HEK293 (cell line): ENCODE results near the gene CSF2RB.

Experiments used
- CTCF ChIA-PET: fragments of 350-600 bp; formaldehyde crosslinking; extraction: SDS; loops from one replicate; lab custom pipeline; 2021; ENCODE audit warnings: antibody characterized with exemption; lab: Yijun Ruan, JAX
- POLR2A ChIA-PET: fragments of 300-600 bp; formaldehyde crosslinking; extraction: SDS; loops from one replicate; lab custom pipeline; 2020; ENCODE audit warnings: antibody characterized with exemption, inconsistent platforms; lab: Yijun Ruan, JAX
- H3K27ac ChIP-seq: fragments of 200-500 bp; sonication (Bioruptor generic); 2 replicates; pipeline ENCODE4 v1.5.1; 2014; ENCODE audit warnings: low read depth, low read length, control low read depth, inconsistent platforms; ENCODE audit errors: extremely low read depth
- H3K36me3 ChIP-seq, 2 experiments: fragments of 200-500 bp in 1 of 2; sonication (Bioruptor generic) in 1 of 2; 1 replicate in 1 of 2; 2 replicates in 1 of 2; pipeline ENCODE4 v1.5.1; 2014 to 2017; ENCODE audit warnings: inconsistent platforms in 2 of 2, low read length in 2 of 2; ENCODE audit not compliant: control insufficient read depth in 2 of 2, insufficient read depth in 1 of 2
- H3K4me1 ChIP-seq: fragments of 200-500 bp; sonication (Bioruptor generic); 2 replicates; pipeline ENCODE4 v1.5.1; 2014; ENCODE audit warnings: mild to moderate bottlenecking, low read length, inconsistent platforms; ENCODE audit not compliant: control insufficient read depth, insufficient read depth
- H3K4me3 ChIP-seq: 2 replicates; pipeline ENCODE4 v1.5.1; 2011; ENCODE audit warnings: low read depth, mild to moderate bottlenecking, control low read depth, low read length, moderate library complexity
- H3K9me3 ChIP-seq: fragments of 200-500 bp; sonication (Bioruptor generic); 2 replicates; pipeline ENCODE4 v1.5.1; 2014; ENCODE audit warnings: low read depth, low read length, inconsistent platforms; ENCODE audit not compliant: control insufficient read depth, insufficient read depth
- BCL11B ChIP-seq: fragments of 450-650 bp; formaldehyde crosslinking; IDR thresholded peaks from 2 replicates; pipeline ENCODE4 v1.5.1; 2016; ENCODE audit warnings: low read depth, missing biosample characterization, missing genetic modification characterization
- KLF16 ChIP-seq: fragments of 450-650 bp; formaldehyde crosslinking; IDR thresholded peaks from 2 replicates; pipeline ENCODE4 v1.5.1; 2017; ENCODE audit warnings: missing biosample characterization, missing genetic modification characterization
- MYNN ChIP-seq: fragments of 450-650 bp; formaldehyde crosslinking; IDR thresholded peaks from 2 replicates; pipeline ENCODE4 v1.5.1; 2016; ENCODE audit warnings: missing biosample characterization, missing genetic modification characterization, borderline replicate concordance
- MZF1 ChIP-seq: fragments of 450-650 bp; formaldehyde crosslinking; IDR thresholded peaks from 2 replicates; pipeline ENCODE4 v1.5.1; 2017; ENCODE audit warnings: missing biosample characterization, missing genetic modification characterization, borderline replicate concordance
- SP2 ChIP-seq: fragments of 450-650 bp; formaldehyde crosslinking; IDR thresholded peaks from 2 replicates; pipeline ENCODE4 v1.5.1; 2016; ENCODE audit warnings: missing biosample characterization, missing genetic modification characterization
- SP7 ChIP-seq: fragments of 450-650 bp; formaldehyde crosslinking; IDR thresholded peaks from 2 replicates; pipeline ENCODE4 v1.5.1; 2016; ENCODE audit warnings: missing biosample characterization, missing genetic modification characterization
- WT1 ChIP-seq: fragments of 450-650 bp; formaldehyde crosslinking; IDR thresholded peaks from 2 replicates; pipeline ENCODE4 v1.5.1; 2016; ENCODE audit warnings: missing biosample characterization, missing genetic modification characterization
- ZBTB17 ChIP-seq: fragments of 450-650 bp; formaldehyde crosslinking; IDR thresholded peaks from 2 replicates; pipeline ENCODE4 v1.5.1; 2016; ENCODE audit warnings: missing biosample characterization, missing genetic modification characterization
- ZNF114 ChIP-seq: fragments of 450-650 bp; formaldehyde crosslinking; IDR thresholded peaks from 2 replicates; pipeline ENCODE4 v1.5.0; 2017; ENCODE audit warnings: missing biosample characterization, missing genetic modification characterization
- ZNF121 ChIP-seq: fragments of 450-650 bp; formaldehyde crosslinking; IDR thresholded peaks from 2 replicates; pipeline ENCODE4 v1.5.1; 2016; ENCODE audit warnings: missing biosample characterization, missing genetic modification characterization
- ZNF174 ChIP-seq: fragments of 450-650 bp; formaldehyde crosslinking; IDR thresholded peaks from 2 replicates; pipeline ENCODE4 v1.5.0; 2017; ENCODE audit warnings: missing biosample characterization, mild to moderate bottlenecking, missing genetic modification characterization
- ZNF184 ChIP-seq: fragments of 450-650 bp; IDR thresholded peaks from 2 replicates; pipeline ENCODE4 v1.5.1; 2018; ENCODE audit warnings: missing biosample characterization, mild to moderate bottlenecking, missing genetic modification characterization
- ZNF202 ChIP-seq: fragments of 450-650 bp; formaldehyde crosslinking; IDR thresholded peaks from 2 replicates; pipeline ENCODE4 v1.5.1; 2016; ENCODE audit warnings: missing biosample characterization, missing genetic modification characterization, borderline replicate concordance
- ZNF214 ChIP-seq: fragments of 450-650 bp; formaldehyde crosslinking; IDR thresholded peaks from 2 replicates; pipeline ENCODE4 v1.5.1; 2017; ENCODE audit warnings: missing biosample characterization, mild to moderate bottlenecking, missing genetic modification characterization, borderline replicate concordance
- ZNF391 ChIP-seq: fragments of 450-650 bp; formaldehyde crosslinking; IDR thresholded peaks from 2 replicates; pipeline ENCODE4 v1.5.1; 2016; ENCODE audit warnings: low read depth, missing biosample characterization, missing genetic modification characterization, borderline replicate concordance
- ZNF426 ChIP-seq: fragments of 450-650 bp; formaldehyde crosslinking; IDR thresholded peaks from 2 replicates; pipeline ENCODE4 v1.5.1; 2017; ENCODE audit warnings: missing biosample characterization, missing genetic modification characterization, mild to moderate bottlenecking, inconsistent platforms, moderate library complexity
- ZNF596 ChIP-seq: fragments of 450-650 bp; IDR thresholded peaks from 2 replicates; pipeline ENCODE4 v1.5.0; 2018; ENCODE audit warnings: missing biosample characterization, mild to moderate bottlenecking, missing genetic modification characterization, moderate library complexity
- ZNF658 ChIP-seq: fragments of 450-650 bp; formaldehyde crosslinking; IDR thresholded peaks from 2 replicates; pipeline ENCODE4; 2016; ENCODE audit warnings: missing biosample characterization, missing genetic modification characterization
- ZNF670 ChIP-seq: fragments of 450-650 bp; formaldehyde crosslinking; IDR thresholded peaks from 2 replicates; pipeline ENCODE4 v1.5.1; 2016; ENCODE audit warnings: missing biosample characterization, missing genetic modification characterization, low read depth
- ZNF701 ChIP-seq: fragments of 450-650 bp; formaldehyde crosslinking; IDR thresholded peaks from 2 replicates; pipeline ENCODE4 v1.5.1; 2016; ENCODE audit warnings: missing biosample characterization, missing genetic modification characterization
- ZNF776 ChIP-seq: fragments of 450-650 bp; formaldehyde crosslinking; IDR thresholded peaks from 2 replicates; pipeline ENCODE4 v1.5.0; 2017; ENCODE audit warnings: missing biosample characterization, missing genetic modification characterization, borderline replicate concordance
- ZNF830 ChIP-seq: fragments of 450-650 bp; IDR thresholded peaks from 2 replicates; pipeline ENCODE4 v1.5.0; 2018; ENCODE audit warnings: missing biosample characterization, missing genetic modification characterization, low read depth, mild to moderate bottlenecking, moderate library complexity
- ZSCAN16 ChIP-seq: fragments of 450-650 bp; formaldehyde crosslinking; IDR thresholded peaks from 2 replicates; pipeline ENCODE4 v1.5.1; 2016; ENCODE audit warnings: missing biosample characterization, missing genetic modification characterization
- ZSCAN30 ChIP-seq: fragments of 450-650 bp; IDR thresholded peaks from 2 replicates; pipeline ENCODE4 v1.5.1; 2018; ENCODE audit warnings: missing biosample characterization, mild to moderate bottlenecking, missing genetic modification characterization, moderate library complexity
- TF ChIP-seq, protein P1 (sequence below): fragments of 450-650 bp; formaldehyde crosslinking; IDR thresholded peaks from 2 replicates; pipeline ENCODE4 v1.5.1; 2016; ENCODE audit warnings: missing biosample characterization, missing genetic modification characterization
- TF ChIP-seq, protein P2 (sequence below): fragments of 450-650 bp; formaldehyde crosslinking; IDR thresholded peaks from 2 replicates; pipeline ENCODE4 v1.5.1; 2016; ENCODE audit warnings: missing biosample characterization, missing genetic modification characterization, low read depth
- TF ChIP-seq, protein P3 (sequence below): fragments of 450-650 bp; IDR thresholded peaks from 2 replicates; pipeline ENCODE4 v1.5.1; 2018; ENCODE audit warnings: missing biosample characterization, missing genetic modification characterization
- TF ChIP-seq, protein P4 (sequence below): fragments of 450-650 bp; formaldehyde crosslinking; IDR thresholded peaks from 2 replicates; pipeline ENCODE4 v1.5.1; 2016; ENCODE audit warnings: missing biosample characterization, missing genetic modification characterization

CSF2RB gene

DNA sequence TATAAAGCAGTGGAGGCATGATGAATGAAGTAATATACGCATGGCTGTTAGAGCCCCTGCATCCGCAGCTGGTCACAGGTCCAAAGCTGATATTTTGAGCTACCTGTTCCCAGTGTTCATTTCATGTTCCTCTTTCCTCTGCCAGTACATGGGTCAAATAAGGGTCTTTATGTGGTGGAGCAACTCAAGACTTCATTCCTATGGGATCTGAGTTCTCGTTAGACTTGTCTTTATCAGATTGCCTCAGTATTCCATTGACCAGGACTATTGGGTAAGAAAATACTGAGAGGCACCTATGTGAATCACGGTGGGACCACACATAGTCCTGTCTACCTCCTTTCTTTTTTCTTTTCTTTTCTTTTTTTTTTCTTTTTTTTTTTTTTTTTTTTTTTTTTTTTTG, 27.4 kb upstream of the CSF2RB start:
- Histone ChIP-seq H3K36me3 (no peaks in the 10 kb centered on the region), H3K27ac (no peak overlapping the region), H3K9me3 (no peaks in the 10 kb centered on the region), H3K4me1 (no peaks in the 10 kb centered on the region), H3K4me3 (no peak overlapping the region)
- TF ChIP-seq ZBTB17 (tag by site-specific recombination) (no peak), ZNF658 (tag by site-specific recombination) (no peak), ZNF202 (tag by site-specific recombination) (no peak), ZNF830 (no peak), ZNF114 (tag by site-specific recombination) (no peak)
- TF ChIP-seq, protein P1, sequence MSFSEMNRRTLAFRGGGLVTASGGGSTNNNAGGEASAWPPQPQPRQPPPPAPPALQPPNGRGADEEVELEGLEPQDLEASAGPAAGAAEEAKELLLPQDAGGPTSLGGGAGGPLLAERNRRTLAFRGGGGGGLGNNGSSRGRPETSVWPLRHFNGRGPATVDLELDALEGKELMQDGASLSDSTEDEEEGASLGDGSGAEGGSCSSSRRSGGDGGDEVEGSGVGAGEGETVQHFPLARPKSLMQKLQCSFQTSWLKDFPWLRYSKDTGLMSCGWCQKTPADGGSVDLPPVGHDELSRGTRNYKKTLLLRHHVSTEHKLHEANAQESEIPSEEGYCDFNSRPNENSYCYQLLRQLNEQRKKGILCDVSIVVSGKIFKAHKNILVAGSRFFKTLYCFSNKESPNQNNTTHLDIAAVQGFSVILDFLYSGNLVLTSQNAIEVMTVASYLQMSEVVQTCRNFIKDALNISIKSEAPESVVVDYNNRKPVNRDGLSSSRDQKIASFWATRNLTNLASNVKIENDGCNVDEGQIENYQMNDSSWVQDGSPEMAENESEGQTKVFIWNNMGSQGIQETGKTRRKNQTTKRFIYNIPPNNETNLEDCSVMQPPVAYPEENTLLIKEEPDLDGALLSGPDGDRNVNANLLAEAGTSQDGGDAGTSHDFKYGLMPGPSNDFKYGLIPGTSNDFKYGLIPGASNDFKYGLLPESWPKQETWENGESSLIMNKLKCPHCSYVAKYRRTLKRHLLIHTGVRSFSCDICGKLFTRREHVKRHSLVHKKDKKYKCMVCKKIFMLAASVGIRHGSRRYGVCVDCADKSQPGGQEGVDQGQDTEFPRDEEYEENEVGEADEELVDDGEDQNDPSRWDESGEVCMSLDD (tag by site-specific recombination) = no peak
- TF ChIP-seq, protein P2, sequence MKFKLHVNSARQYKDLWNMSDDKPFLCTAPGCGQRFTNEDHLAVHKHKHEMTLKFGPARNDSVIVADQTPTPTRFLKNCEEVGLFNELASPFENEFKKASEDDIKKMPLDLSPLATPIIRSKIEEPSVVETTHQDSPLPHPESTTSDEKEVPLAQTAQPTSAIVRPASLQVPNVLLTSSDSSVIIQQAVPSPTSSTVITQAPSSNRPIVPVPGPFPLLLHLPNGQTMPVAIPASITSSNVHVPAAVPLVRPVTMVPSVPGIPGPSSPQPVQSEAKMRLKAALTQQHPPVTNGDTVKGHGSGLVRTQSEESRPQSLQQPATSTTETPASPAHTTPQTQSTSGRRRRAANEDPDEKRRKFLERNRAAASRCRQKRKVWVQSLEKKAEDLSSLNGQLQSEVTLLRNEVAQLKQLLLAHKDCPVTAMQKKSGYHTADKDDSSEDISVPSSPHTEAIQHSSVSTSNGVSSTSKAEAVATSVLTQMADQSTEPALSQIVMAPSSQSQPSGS (tag by site-specific recombination) = no peak
- CTCF ChIA-PET = interaction anchor here (0.9 to 6.8 kb wide), 2 partner anchors 19 to 29 kb away, joined by 5 to 45 read pairs; no protein-coding TSS in a partner anchor
- POLR2A ChIA-PET = no interaction called here

DNA sequence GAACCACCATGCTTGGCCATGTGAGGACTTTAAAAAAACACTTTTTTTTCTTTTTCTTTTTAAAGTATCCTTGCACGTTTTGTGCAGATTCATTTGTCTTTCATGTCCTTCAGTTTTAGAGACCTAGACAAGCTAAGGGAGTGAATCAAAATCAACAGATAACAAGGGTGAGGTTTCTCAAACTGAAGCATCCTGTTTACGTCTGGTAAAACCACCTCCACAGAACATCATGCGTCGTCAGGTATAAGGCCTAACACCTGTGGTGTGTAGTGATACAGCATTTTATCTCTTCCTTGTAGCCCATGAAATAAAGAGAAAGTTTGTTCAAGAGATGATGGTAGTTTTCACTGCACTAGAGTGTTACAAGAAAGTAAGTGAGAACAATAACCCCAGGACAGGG, 26.3 kb upstream of the CSF2RB start:
- TF ChIP-seq KLF16 = no peak
- TF ChIP-seq, protein P3, sequence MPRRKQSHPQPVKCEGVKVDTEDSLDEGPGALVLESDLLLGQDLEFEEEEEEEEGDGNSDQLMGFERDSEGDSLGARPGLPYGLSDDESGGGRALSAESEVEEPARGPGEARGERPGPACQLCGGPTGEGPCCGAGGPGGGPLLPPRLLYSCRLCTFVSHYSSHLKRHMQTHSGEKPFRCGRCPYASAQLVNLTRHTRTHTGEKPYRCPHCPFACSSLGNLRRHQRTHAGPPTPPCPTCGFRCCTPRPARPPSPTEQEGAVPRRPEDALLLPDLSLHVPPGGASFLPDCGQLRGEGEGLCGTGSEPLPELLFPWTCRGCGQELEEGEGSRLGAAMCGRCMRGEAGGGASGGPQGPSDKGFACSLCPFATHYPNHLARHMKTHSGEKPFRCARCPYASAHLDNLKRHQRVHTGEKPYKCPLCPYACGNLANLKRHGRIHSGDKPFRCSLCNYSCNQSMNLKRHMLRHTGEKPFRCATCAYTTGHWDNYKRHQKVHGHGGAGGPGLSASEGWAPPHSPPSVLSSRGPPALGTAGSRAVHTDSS (tag by site-specific recombination) = no peak
- TF ChIP-seq ZNF391 = no peak
- no peak for TF ChIP-seq ZSCAN16 (tag by site-specific recombination)
- TF ChIP-seq ZSCAN30 (tag by site-specific recombination) = no peak
- TF ChIP-seq ZNF776 = no peak
- TF ChIP-seq ZNF701 (tag by site-specific recombination) = no peak
- no peak for TF ChIP-seq MZF1 (tag by site-specific recombination)
- TF ChIP-seq MYNN (tag by site-specific recombination) = no peak
- TF ChIP-seq ZNF596 = no peak
- no peak for TF ChIP-seq ZNF830
- no peak for TF ChIP-seq ZNF214
- H3K36me3 ChIP-seq = no peaks in the 10 kb centered on the region
- POLR2A ChIA-PET = no interaction called here
- CTCF ChIA-PET = interaction anchor here (1.0 to 1.5 kb wide), 2 partner anchors 12 to 31 kb away, joined by 3 to 10 read pairs; no protein-coding TSS in a partner anchor
- H3K9me3 ChIP-seq = no peaks in the 10 kb centered on the region
- H3K4me3 ChIP-seq = no peak overlapping the region
- H3K4me1 ChIP-seq = no peaks in the 10 kb centered on the region
- no peak overlapping the region for H3K27ac ChIP-seq

DNA sequence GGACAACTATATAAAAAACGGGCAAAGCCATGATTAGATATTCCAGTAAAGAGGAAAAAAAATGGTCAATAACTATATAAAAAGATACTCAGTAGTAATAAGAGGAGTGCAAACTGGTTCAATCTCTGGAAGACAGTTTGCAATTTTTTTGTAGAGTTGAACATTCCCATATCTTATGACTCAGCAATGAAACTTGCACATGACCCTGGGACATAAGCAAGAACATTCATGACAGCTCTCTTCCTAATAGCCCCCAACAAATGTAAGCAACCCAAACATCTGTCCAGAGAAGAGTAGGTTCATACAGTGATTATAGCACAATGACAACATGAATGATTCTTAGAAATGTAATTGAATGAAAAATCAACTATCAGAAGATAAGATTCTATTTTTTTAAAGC, 21.8 kb upstream of the CSF2RB start:
- no peak overlapping the region for H3K4me3 ChIP-seq
- ChIA-PET CTCF (interaction anchor here (0.6 to 3.3 kb wide), 8 partner anchors 10 to 173 kb away, joined by 3 to 14 read pairs (median 3); no protein-coding TSS in a partner anchor), POLR2A (no interaction called here)
- H3K36me3 ChIP-seq = no peaks in the 10 kb centered on the region
- no peaks in the 10 kb centered on the region for H3K9me3 ChIP-seq
- H3K27ac ChIP-seq = no peak overlapping the region
- H3K4me1 ChIP-seq = no peaks in the 10 kb centered on the region
- TF ChIP-seq ZNF184 (tag by site-specific recombination) (no peak), ZNF121 (no peak), ZNF174 (tag by site-specific recombination) (no peak), BCL11B (tag by site-specific recombination) (no peak), ZNF670 (tag by site-specific recombination) (no peak), WT1 (tag by site-specific recombination) (no peak), ZNF426 (tag by site-specific recombination) (no peak), SP2 (tag by site-specific recombination) (no peak), SP7 (tag by site-specific recombination) (no peak)
- TF ChIP-seq, protein P4, sequence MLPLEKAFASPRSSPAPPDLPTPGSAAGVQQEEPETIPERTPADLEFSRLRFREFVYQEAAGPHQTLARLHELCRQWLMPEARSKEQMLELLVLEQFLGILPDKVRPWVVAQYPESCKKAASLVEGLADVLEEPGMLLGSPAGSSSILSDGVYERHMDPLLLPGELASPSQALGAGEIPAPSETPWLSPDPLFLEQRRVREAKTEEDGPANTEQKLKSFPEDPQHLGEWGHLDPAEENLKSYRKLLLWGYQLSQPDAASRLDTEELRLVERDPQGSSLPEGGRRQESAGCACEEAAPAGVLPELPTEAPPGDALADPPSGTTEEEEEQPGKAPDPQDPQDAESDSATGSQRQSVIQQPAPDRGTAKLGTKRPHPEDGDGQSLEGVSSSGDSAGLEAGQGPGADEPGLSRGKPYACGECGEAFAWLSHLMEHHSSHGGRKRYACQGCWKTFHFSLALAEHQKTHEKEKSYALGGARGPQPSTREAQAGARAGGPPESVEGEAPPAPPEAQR (tag by site-specific recombination) = no peak
